ENCODE results near the gene ZNF618.

DNA sequence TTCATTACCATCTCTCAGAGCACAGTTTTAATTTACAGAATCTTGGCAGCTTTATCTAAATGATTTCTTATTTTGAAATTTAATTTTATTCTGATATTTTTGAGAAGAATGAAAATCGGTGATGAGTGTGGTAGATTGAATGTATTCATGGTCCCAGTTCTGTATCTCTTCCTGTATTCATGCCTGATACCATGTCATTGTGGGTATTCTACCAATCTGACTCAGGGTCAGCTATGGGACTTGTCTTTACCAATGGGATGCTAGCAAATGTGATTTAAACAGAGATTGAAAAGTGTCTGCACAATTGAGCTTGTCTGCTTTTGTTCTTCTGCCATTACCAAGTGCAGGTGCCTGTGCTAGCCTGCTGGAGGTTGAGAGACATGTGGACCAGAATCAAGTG lies 17.8 kb upstream of the ZNF618 start:
- TF ChIP-seq, protein P1, sequence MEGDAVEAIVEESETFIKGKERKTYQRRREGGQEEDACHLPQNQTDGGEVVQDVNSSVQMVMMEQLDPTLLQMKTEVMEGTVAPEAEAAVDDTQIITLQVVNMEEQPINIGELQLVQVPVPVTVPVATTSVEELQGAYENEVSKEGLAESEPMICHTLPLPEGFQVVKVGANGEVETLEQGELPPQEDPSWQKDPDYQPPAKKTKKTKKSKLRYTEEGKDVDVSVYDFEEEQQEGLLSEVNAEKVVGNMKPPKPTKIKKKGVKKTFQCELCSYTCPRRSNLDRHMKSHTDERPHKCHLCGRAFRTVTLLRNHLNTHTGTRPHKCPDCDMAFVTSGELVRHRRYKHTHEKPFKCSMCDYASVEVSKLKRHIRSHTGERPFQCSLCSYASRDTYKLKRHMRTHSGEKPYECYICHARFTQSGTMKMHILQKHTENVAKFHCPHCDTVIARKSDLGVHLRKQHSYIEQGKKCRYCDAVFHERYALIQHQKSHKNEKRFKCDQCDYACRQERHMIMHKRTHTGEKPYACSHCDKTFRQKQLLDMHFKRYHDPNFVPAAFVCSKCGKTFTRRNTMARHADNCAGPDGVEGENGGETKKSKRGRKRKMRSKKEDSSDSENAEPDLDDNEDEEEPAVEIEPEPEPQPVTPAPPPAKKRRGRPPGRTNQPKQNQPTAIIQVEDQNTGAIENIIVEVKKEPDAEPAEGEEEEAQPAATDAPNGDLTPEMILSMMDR (optimal IDR thresholded peaks at IDR 0.05 in 1 of 3, IDR thresholded peaks at IDR 0.05 in 1 of 3, conservative IDR thresholded peaks at IDR 0.05 in 1 of 3; ENCODE audit: extremely low read depth in 1 of 3, insufficient read depth in 2 of 3, low read length in 3 of 3) = no peak
- no peak for TF ChIP-seq EZH2 (IDR thresholded peaks at IDR 0.05; ENCODE audit: low read length)
